MCF 10A (cell line): Measurements from ENCODE around the gene ARHGAP10. TPM values are rescaled to one million over a fixed set of nuclear protein-coding genes. Genes with fewer than 3 reads are reported as not detected.

Experiments used
- BruUV-seq: library from RNA; stranded (reverse); fragments of 400-500 nt; replicated peaks from 2 replicates; lab custom pipeline; 2021; lab: Mats Ljungman, UMichigan
- CTCF ChIA-PET: fragments of 300-600 bp; sonication (Branson Sonifier 250); formaldehyde crosslinking; extraction: SDS; loops from one replicate; lab custom pipeline; 2021; ENCODE audit warnings: antibody characterized with exemption, inconsistent platforms; lab: Yijun Ruan, JAX
- POLR2A ChIA-PET: fragments of 300-600, 350-650 bp; sonication (Branson Sonifier 250); formaldehyde crosslinking; extraction: SDS; loops from one replicate; lab custom pipeline; 2020; ENCODE audit warnings: antibody characterized with exemption, inconsistent platforms; lab: Yijun Ruan, JAX
- DNase-seq: peaks from one replicate; pipeline ENCODE4 v3.0.0-alpha.2; 2018; ENCODE audit not compliant: unreplicated experiment
- H3K27ac Mint-ChIP-seq: one replicate; pipeline ENCODE4 v1.8.0; 2022; ENCODE audit warnings: mild to moderate bottlenecking, low read depth, mixed read lengths; ENCODE audit not compliant: unreplicated experiment
- H3K27me3 Mint-ChIP-seq: one replicate; pipeline ENCODE4 v1.8.0; 2022; ENCODE audit warnings: mixed read lengths; ENCODE audit not compliant: insufficient read depth, unreplicated experiment
- H3K36me3 Mint-ChIP-seq: one replicate; pipeline ENCODE4 v1.8.0; 2022; ENCODE audit warnings: mild to moderate bottlenecking, moderate library complexity, mixed read lengths; ENCODE audit not compliant: insufficient read depth, unreplicated experiment
- H3K4me1 Mint-ChIP-seq: one replicate; pipeline ENCODE4 v1.8.0; 2022; ENCODE audit warnings: mixed read lengths; ENCODE audit not compliant: insufficient read depth, unreplicated experiment
- H3K4me3 Mint-ChIP-seq: one replicate; pipeline ENCODE4 v1.8.0; 2022; ENCODE audit warnings: mild to moderate bottlenecking, moderate library complexity, mixed read lengths; ENCODE audit not compliant: unreplicated experiment
- H3K9me3 Mint-ChIP-seq: one replicate; pipeline ENCODE4 v1.8.0; 2022; ENCODE audit warnings: mixed read lengths; ENCODE audit not compliant: unreplicated experiment
- CTCF ChIP-seq: fragments of 200-600 bp; IDR thresholded peaks from one replicate; pipeline ENCODE4 v1.8.0; 2022; ENCODE audit warnings: antibody characterized with exemption, mild to moderate bottlenecking; ENCODE audit not compliant: unreplicated experiment
- intact Hi-C: fragments of 100-400 bp; cut with micrococcal nuclease; formaldehyde crosslinking; loops from 2 replicates; pipeline ENCODE4 v1.14.1; 2022
- total RNA-seq: library from RNA; stranded (reverse); gene quantifications from 2 replicates; pipeline ENCODE4 v1.2.3, GENCODE V29; 2022

The ARHGAP10 gene
- total RNA-seq, 1 experiment from 2014 or later = 22.4 TPM

- intact Hi-C loops = no loop called here
- Mint-ChIP-seq H3K9me3 (no peaks in the 10 kb centered on the region), H3K4me3 (no peak overlapping the region), H3K36me3 (peaks cover 4% of the 10 kb centered on the region), H3K4me1 (peaks cover 31% of the 10 kb centered on the region), H3K27me3 (no peaks in the 10 kb centered on the region), H3K27ac (no peak overlapping the region)
- ChIA-PET POLR2A (interaction anchor here (0.7 to 1.5 kb wide), 2 partner anchors 15 to 84 kb away, joined by 3 to 4 read pairs; no protein-coding TSS in a partner anchor), CTCF (interaction anchor here (0.6 to 3.3 kb wide), 2 partner anchors 112 to 127 kb away, joined by 4 to 17 read pairs; no protein-coding TSS in a partner anchor)
- no peak for DNase-seq
- BruUV-seq = no TSS peak
- TF ChIP-seq CTCF = no peak
Measured at GRCh38 chr4:147739239-147739823, 7.4 kb downstream of the ARHGAP10 start.

- CTCF ChIA-PET = interaction anchor here (3.3 kb wide), 1 partner anchor 126 kb away, joined by 17 read pairs; no protein-coding TSS in a partner anchor
- H3K4me1 Mint-ChIP-seq = peaks cover 29% of the 10 kb centered on the region
- TF ChIP-seq CTCF = no peak
- H3K27ac Mint-ChIP-seq = no peak overlapping the region
- H3K36me3 Mint-ChIP-seq = peaks cover 11% of the 10 kb centered on the region
- POLR2A ChIA-PET = no interaction called here
- intact Hi-C loops = no loop called here
- H3K9me3 Mint-ChIP-seq = no peaks in the 10 kb centered on the region
- H3K4me3 Mint-ChIP-seq = no peak overlapping the region
- BruUV-seq = no TSS peak
- H3K27me3 Mint-ChIP-seq = no peaks in the 10 kb centered on the region
- no peak for DNase-seq
Measured at GRCh38 chr4:147740176-147740575, 8.3 kb downstream of the ARHGAP10 start.

- Mint-ChIP-seq H3K4me3 (no peak overlapping the region), H3K27ac (no peak overlapping the region), H3K27me3 (no peaks in the 10 kb centered on the region), H3K4me1 (peaks cover 18% of the 10 kb centered on the region), H3K9me3 (no peaks in the 10 kb centered on the region), H3K36me3 (peaks cover 11% of the 10 kb centered on the region)
- intact Hi-C loops = no loop called here
- ChIA-PET CTCF (interaction anchor here (0.6 to 1.2 kb wide), 2 partner anchors 8 to 125 kb away, joined by 3 to 12 read pairs; no protein-coding TSS in a partner anchor), POLR2A (interaction anchor here (0.7 to 1.0 kb wide), 2 partner anchors 9 to 31 kb away, joined by 4 to 5 read pairs; partner anchors contain the start of gene ARHGAP10)
- no TSS peak for BruUV-seq
- TF ChIP-seq CTCF = no peak
- no peak for DNase-seq
Measured at GRCh38 chr4:147741190-147741788, 9.4 kb downstream of the ARHGAP10 start.

GRCh38 chr4:147747787-147748454 lies 16.0 kb downstream of the ARHGAP10 start:
- no peaks in the 10 kb centered on the region for H3K9me3 Mint-ChIP-seq
- no peak overlapping the region for H3K4me3 Mint-ChIP-seq
- no peaks in the 10 kb centered on the region for H3K27me3 Mint-ChIP-seq
- no peak for TF ChIP-seq CTCF
- intact Hi-C loops = no loop called here
- no peak for DNase-seq
- H3K4me1 Mint-ChIP-seq = peaks cover 12% of the 10 kb centered on the region
- no TSS peak for BruUV-seq
- ChIA-PET POLR2A (interaction anchor here (0.5 to 1.0 kb wide), 3 partner anchors 12 to 25 kb away, joined by 3 read pairs; no protein-coding TSS in a partner anchor), CTCF (interaction anchor here (0.6 to 0.7 kb wide), 2 partner anchors 31 to 39 kb away, joined by 3 to 4 read pairs; no protein-coding TSS in a partner anchor)
- H3K36me3 Mint-ChIP-seq = peaks cover 39% of the 10 kb centered on the region
- peak overlapping the region; percentile 18 for H3K27ac Mint-ChIP-seq
